Nephron progenitor cell (in vitro differentiated cells): ENCODE results near the gene FAM3D.

Experiments used
- DNase-seq: peaks from one replicate; pipeline ENCODE4 v3.0.0; 2021
- H3K27ac Mint-ChIP-seq: 2 replicates; pipeline ENCODE4 v1.8.0; 2021; ENCODE audit warnings: mild to moderate bottlenecking, moderate library complexity, mixed read lengths
- H3K27me3 Mint-ChIP-seq: 2 replicates; pipeline ENCODE4 v1.8.0; 2021; ENCODE audit warnings: mild to moderate bottlenecking, low read depth, mixed read lengths; ENCODE audit not compliant: poor library complexity
- H3K36me3 Mint-ChIP-seq: 2 replicates; pipeline ENCODE4 v1.8.0; 2021; ENCODE audit warnings: low read depth, mixed read lengths
- H3K4me1 Mint-ChIP-seq: 2 replicates; pipeline ENCODE4 v1.8.0; 2021; ENCODE audit warnings: mixed read lengths
- H3K4me3 Mint-ChIP-seq: 2 replicates; pipeline ENCODE4 v1.8.0; 2021; ENCODE audit warnings: mild to moderate bottlenecking, moderate library complexity, mixed read lengths
- H3K9me3 Mint-ChIP-seq: 2 replicates; pipeline ENCODE4 v1.8.0; 2021; ENCODE audit warnings: mild to moderate bottlenecking, moderate library complexity, mixed read lengths
- CTCF ChIP-seq: fragments of 200-600 bp; sonication (generic); IDR thresholded peaks from 2 replicates; pipeline ENCODE4 v1.5.0; 2021; ENCODE audit warnings: antibody characterized with exemption

Gene FAM3D

GRCh38 chr3:58668247-58668646 lies 1.7 kb upstream of the FAM3D start:
- Mint-ChIP-seq H3K36me3 (no peaks in the 10 kb centered on the region), H3K9me3 (peaks cover 2% of the 10 kb centered on the region), H3K4me3 (no peak overlapping the region), H3K27me3 (peaks cover 16% of the 10 kb centered on the region), H3K27ac (no peak overlapping the region), H3K4me1 (peaks cover 12% of the 10 kb centered on the region)
- DNase-seq: no peak
- no peak for TF ChIP-seq CTCF

GRCh38 chr3:58667704-58668103 lies 1.1 kb upstream of the FAM3D start:
- H3K9me3 Mint-ChIP-seq: no peaks in the 10 kb centered on the region
- H3K27ac Mint-ChIP-seq: no peak overlapping the region
- H3K4me1 Mint-ChIP-seq: peaks cover 12% of the 10 kb centered on the region
- no peak for TF ChIP-seq CTCF
- no peak for DNase-seq
- H3K36me3 Mint-ChIP-seq: no peaks in the 10 kb centered on the region
- peaks cover 16% of the 10 kb centered on the region for H3K27me3 Mint-ChIP-seq
- no peak overlapping the region for H3K4me3 Mint-ChIP-seq

- no peak for TF ChIP-seq CTCF
- H3K4me3 Mint-ChIP-seq: no peak overlapping the region
- no peak for DNase-seq
- H3K27me3 Mint-ChIP-seq: peaks cover 16% of the 10 kb centered on the region
- H3K27ac Mint-ChIP-seq: peak overlapping the region; percentile 11
- H3K4me1 Mint-ChIP-seq: peaks cover 12% of the 10 kb centered on the region
- H3K9me3 Mint-ChIP-seq: no peaks in the 10 kb centered on the region
- no peaks in the 10 kb centered on the region for H3K36me3 Mint-ChIP-seq
Observed at GRCh38 chr3:58667229-58667628, 655 bp upstream of the FAM3D start.

- Mint-ChIP-seq H3K4me3 (no peak overlapping the region), H3K4me1 (peaks cover 7% of the 10 kb centered on the region), H3K27ac (no peak overlapping the region), H3K27me3 (peaks cover 14% of the 10 kb centered on the region), H3K36me3 (no peaks in the 10 kb centered on the region), H3K9me3 (no peaks in the 10 kb centered on the region)
- no peak for DNase-seq
- no peak for TF ChIP-seq CTCF
Observed at GRCh38 chr3:58665405-58665804, 1.2 kb downstream of the FAM3D start.

- DNase-seq: no peak
- no peak for TF ChIP-seq CTCF
- Mint-ChIP-seq H3K36me3 (no peaks in the 10 kb centered on the region), H3K27me3 (peaks cover 12% of the 10 kb centered on the region), H3K9me3 (no peaks in the 10 kb centered on the region), H3K4me3 (no peak overlapping the region), H3K27ac (no peak overlapping the region), H3K4me1 (peaks cover 7% of the 10 kb centered on the region)
Observed at GRCh38 chr3:58664611-58665010, 2.0 kb downstream of the FAM3D start.

- Mint-ChIP-seq H3K4me1 (no peaks in the 10 kb centered on the region), H3K27ac (no peak overlapping the region), H3K27me3 (peaks cover 11% of the 10 kb centered on the region), H3K4me3 (no peak overlapping the region), H3K36me3 (no peaks in the 10 kb centered on the region), H3K9me3 (no peaks in the 10 kb centered on the region)
- no peak for DNase-seq
- no peak for TF ChIP-seq CTCF
Observed at GRCh38 chr3:58661836-58662420, 4.6 kb downstream of the FAM3D start.
